SH-SY5Y (cell line): ENCODE data around the gene CACNA1B.

ENCODE experiments used
- GATA2 ChIP-seq: IDR thresholded peaks from 2 replicates; pipeline ENCODE4 v1.6.1; 2011; ENCODE audit warnings: mild to moderate bottlenecking, low read depth, low read length
- GATA3 ChIP-seq: IDR thresholded peaks from 2 replicates; pipeline ENCODE4 v1.6.1; 2011; ENCODE audit warnings: low read depth, mild to moderate bottlenecking, low read length, moderate library complexity

DNA sequence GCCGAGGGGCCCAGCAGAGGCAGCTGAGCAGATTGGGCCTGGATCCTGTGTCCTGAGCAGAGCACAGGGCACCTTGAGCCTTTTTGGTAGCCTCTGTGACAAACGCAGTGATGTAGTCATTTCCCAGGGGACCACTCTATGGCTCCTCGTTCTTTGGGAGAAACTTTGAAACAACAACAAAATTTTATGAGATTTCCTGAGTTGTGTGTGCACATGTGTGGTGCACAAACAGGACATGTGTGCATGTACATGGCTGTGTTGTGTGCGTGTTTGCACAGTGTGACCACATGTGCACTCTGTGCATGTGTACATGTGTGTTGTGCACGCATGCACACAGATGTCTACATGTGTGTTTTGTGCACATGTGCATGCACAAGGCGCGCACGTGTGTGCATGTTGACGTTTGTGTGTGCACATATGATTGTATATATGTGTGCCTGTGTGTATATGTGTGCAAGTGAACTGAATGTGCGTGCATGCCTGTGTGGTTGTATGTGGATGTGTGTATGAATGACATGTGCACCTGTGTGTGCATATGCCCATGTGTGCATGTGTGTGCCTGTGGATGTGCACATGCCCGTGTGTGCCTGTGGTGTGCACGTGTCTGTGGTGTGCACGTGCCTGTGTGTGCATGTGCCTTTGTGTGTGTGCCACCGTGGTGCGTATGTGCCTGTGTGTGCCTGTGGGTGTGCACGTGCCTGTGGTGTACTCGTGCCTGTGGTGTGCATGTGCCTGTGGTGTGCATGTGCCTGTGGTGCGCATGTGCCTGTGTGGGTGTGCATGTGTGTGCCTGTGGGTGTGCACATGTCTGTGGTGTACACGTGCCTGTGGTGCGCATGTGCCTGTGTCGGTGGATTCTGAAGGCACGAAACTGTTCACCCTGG lies 221.6 kb downstream of the CACNA1B start:
- TF ChIP-seq GATA3 = no peak
- TF ChIP-seq GATA2 = no peak
